MM.1S (cell line): Measurements from ENCODE around the gene USP40.

Experiments
- DNase-seq: peaks from one replicate; pipeline ENCODE4 v3.0.0-alpha.2; 2015
- H2AFZ ChIP-seq: fragments of 300-600 bp; sonication (generic); 2 replicates; pipeline ENCODE4 v1.6.0; 2016; ENCODE audit warnings: antibody characterized with exemption, low read length
- H3F3A ChIP-seq: fragments of 300-600 bp; sonication (generic); 2 replicates; pipeline ENCODE4 v1.6.1; 2016; ENCODE audit warnings: mild to moderate bottlenecking, antibody characterized with exemption, low read length, moderate library complexity, mixed read lengths; ENCODE audit not compliant: insufficient read depth
- H3K27ac ChIP-seq: fragments of 300-600 bp; sonication (generic); 2 replicates; pipeline ENCODE4 v1.5.1; 2016; ENCODE audit warnings: mild to moderate bottlenecking, low read length
- H3K27me3 ChIP-seq: fragments of 300-600 bp; sonication (generic); replicated peaks from 2 replicates; pipeline ENCODE4 v1.6.0; 2016; ENCODE audit warnings: low read length; ENCODE audit not compliant: insufficient read depth
- H3K36me3 ChIP-seq: fragments of 300-600 bp; sonication (generic); replicated peaks from 2 replicates; pipeline ENCODE4 v1.6.1; 2016; ENCODE audit warnings: mild to moderate bottlenecking, low read length, mixed read lengths; ENCODE audit not compliant: insufficient read depth
- H3K4me1 ChIP-seq: fragments of 300-600 bp; sonication (generic); 2 replicates; pipeline ENCODE4 v1.6.1; 2016; ENCODE audit warnings: low read length, mixed read lengths
- H3K4me2 ChIP-seq: fragments of 300-600 bp; sonication (generic); 2 replicates; pipeline ENCODE4 v1.6.0; 2016; ENCODE audit warnings: low read depth, low read length
- H3K4me3 ChIP-seq: fragments of 300-600 bp; sonication (generic); 2 replicates; pipeline ENCODE4 v1.5.1; 2016; ENCODE audit warnings: low read length, mixed read lengths
- H3K79me2 ChIP-seq: fragments of 300-600 bp; sonication (generic); 2 replicates; pipeline ENCODE4 v1.6.1; 2016; ENCODE audit warnings: mixed run types, low read length, mixed read lengths
- H3K9ac ChIP-seq: fragments of 300-600 bp; sonication (generic); 2 replicates; pipeline ENCODE4 v1.6.1; 2016; ENCODE audit warnings: low read length, mixed read lengths
- H3K9me2 ChIP-seq: fragments of 300-600 bp; sonication (generic); replicated peaks from 2 replicates; pipeline ENCODE4 v1.6.1; 2016; ENCODE audit warnings: mild to moderate bottlenecking, low read length, mixed read lengths; ENCODE audit not compliant: insufficient read depth
- H3K9me3 ChIP-seq: fragments of 300-600 bp; sonication (generic); replicated peaks from 2 replicates; pipeline ENCODE4 v1.6.1; 2016; ENCODE audit warnings: mild to moderate bottlenecking, low read length, mixed read lengths; ENCODE audit not compliant: insufficient read depth
- H4K20me1 ChIP-seq: fragments of 300-600 bp; sonication (generic); 2 replicates; pipeline ENCODE4 v1.6.1; 2016; ENCODE audit warnings: mild to moderate bottlenecking, low read length, moderate library complexity, mixed read lengths; ENCODE audit not compliant: insufficient read depth
- EZH2 ChIP-seq: fragments of 300-600 bp; sonication (generic); optimal IDR thresholded peaks from 2 replicates; pipeline ENCODE3; 2017; ENCODE audit warnings: low read depth, mild to moderate bottlenecking, antibody characterized with exemption, low read length, mixed read lengths
- EZH2phosphoT487 ChIP-seq: fragments of 300-600 bp; sonication (generic); IDR thresholded peaks from 2 replicates; pipeline ENCODE4 v1.6.1; 2018; ENCODE audit warnings: antibody characterized with exemption, low read length
- TF ChIP-seq, protein P1 (sequence below): fragments of 300-600 bp; sonication (generic); IDR thresholded peaks from 2 replicates; pipeline ENCODE4 v1.5.1; 2016; ENCODE audit warnings: antibody characterized with exemption, low read length, mixed read lengths

Gene USP40

DNA sequence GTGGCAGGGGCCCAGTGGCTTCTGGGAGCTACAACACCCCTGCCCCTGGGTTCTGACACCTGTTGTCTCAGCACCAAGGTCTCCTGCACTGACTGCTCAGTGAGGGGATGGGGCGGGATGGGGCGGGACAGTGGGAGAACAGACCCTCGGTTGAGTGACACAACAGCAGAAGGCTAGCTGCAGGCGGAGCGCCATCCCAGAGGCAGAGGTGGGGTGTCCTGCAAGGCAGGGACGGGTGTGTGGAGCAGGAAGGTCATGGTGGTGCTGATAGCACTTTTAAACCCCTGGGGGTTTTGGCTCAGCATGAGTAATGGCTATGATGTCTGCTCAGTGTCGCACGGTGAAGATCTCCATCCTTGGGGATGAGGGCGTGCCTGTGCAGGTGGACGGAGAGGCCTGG is 107.2 kb downstream of the USP40 start:
- Histone ChIP-seq H3K27me3 (no peaks in the 10 kb centered on the region), H3K9me3 (no peaks in the 10 kb centered on the region), H3K9me2 (no peaks in the 10 kb centered on the region), H4K20me1 (no peaks in the 10 kb centered on the region), H3K79me2 (no peaks in the 10 kb centered on the region), H3K4me2 (no peak overlapping the region), H3K4me3 (no peak overlapping the region), H2AFZ (no peak overlapping the region), H3K27ac (no peak overlapping the region), H3F3A (no peaks in the 10 kb centered on the region), H3K36me3 (no peaks in the 10 kb centered on the region), H3K9ac (no peak overlapping the region), H3K4me1 (no peaks in the 10 kb centered on the region)
- no peak for DNase-seq
- TF ChIP-seq EZH2 (no peak), EZH2phosphoT487 (no peak)
- TF ChIP-seq, protein P1, sequence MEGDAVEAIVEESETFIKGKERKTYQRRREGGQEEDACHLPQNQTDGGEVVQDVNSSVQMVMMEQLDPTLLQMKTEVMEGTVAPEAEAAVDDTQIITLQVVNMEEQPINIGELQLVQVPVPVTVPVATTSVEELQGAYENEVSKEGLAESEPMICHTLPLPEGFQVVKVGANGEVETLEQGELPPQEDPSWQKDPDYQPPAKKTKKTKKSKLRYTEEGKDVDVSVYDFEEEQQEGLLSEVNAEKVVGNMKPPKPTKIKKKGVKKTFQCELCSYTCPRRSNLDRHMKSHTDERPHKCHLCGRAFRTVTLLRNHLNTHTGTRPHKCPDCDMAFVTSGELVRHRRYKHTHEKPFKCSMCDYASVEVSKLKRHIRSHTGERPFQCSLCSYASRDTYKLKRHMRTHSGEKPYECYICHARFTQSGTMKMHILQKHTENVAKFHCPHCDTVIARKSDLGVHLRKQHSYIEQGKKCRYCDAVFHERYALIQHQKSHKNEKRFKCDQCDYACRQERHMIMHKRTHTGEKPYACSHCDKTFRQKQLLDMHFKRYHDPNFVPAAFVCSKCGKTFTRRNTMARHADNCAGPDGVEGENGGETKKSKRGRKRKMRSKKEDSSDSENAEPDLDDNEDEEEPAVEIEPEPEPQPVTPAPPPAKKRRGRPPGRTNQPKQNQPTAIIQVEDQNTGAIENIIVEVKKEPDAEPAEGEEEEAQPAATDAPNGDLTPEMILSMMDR, result no peak

DNA sequence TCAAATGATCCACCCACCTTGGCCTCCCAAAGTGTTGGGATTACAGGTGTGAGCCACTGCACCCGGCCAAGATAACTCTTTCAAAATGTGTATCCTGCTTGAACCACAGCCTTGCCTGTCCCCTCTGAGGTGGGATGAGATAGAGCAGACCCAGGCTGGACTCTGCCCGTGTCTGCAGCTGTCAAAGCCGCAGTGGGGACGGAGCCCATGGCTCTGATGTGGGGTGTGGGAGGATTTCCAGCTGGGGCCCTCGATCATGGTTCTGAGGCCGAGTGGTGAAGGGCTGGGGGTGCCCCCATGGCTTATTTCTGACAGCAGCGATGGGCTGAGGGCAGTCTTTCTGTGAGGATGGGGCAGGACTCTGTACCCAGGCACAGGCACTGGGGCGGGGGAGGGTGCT is 107.8 kb downstream of the USP40 start:
- Histone ChIP-seq H3K4me2 (no peak overlapping the region), H4K20me1 (no peaks in the 10 kb centered on the region), H3K27ac (no peak overlapping the region), H3K27me3 (no peaks in the 10 kb centered on the region), H2AFZ (no peak overlapping the region), H3K9ac (no peak overlapping the region), H3F3A (no peaks in the 10 kb centered on the region), H3K9me2 (no peaks in the 10 kb centered on the region), H3K4me1 (no peaks in the 10 kb centered on the region), H3K4me3 (no peak overlapping the region), H3K9me3 (no peaks in the 10 kb centered on the region), H3K79me2 (no peaks in the 10 kb centered on the region), H3K36me3 (no peaks in the 10 kb centered on the region)
- no peak for DNase-seq
- TF ChIP-seq EZH2phosphoT487 (no peak), EZH2 (no peak)
- TF ChIP-seq, protein P1, result no peak

DNA sequence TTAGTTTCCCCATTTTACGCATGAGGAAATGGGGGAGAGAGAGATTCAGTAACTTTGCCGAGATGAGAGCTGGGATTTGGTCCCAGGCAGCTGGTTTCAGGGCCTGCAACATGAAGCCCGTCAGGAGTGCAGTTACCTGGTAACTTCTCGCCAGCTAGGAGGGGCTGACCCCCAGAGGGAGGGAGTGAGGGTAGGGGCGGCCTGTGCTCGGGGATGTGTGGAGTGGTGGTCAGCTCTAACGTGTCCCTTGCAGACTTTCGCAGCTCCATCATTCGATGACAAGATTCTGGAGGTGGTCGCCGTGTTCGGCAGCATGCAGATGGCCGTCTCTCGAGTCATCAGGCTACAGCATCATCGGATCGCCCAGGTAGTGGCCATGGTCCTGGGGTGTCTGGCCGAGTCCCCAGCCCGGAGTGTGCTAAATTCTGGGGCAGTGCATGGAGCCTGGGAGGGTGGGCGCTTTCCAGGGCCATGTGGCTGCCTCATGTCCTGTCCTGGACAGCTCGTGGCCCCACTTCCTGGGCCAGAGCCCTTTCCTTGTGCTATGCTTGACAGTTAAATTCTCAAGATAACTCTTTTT is 108.5 kb downstream of the USP40 start:
- Histone ChIP-seq H3K27ac (no peak overlapping the region), H3K9me3 (no peaks in the 10 kb centered on the region), H3K4me3 (no peak overlapping the region), H3K27me3 (no peaks in the 10 kb centered on the region), H3F3A (no peaks in the 10 kb centered on the region), H3K4me2 (no peak overlapping the region), H4K20me1 (no peaks in the 10 kb centered on the region), H3K9ac (no peak overlapping the region), H3K9me2 (no peaks in the 10 kb centered on the region), H3K36me3 (no peaks in the 10 kb centered on the region), H3K4me1 (no peaks in the 10 kb centered on the region), H2AFZ (no peak overlapping the region), H3K79me2 (no peaks in the 10 kb centered on the region)
- no peak for DNase-seq
- TF ChIP-seq EZH2phosphoT487, result no peak

DNA sequence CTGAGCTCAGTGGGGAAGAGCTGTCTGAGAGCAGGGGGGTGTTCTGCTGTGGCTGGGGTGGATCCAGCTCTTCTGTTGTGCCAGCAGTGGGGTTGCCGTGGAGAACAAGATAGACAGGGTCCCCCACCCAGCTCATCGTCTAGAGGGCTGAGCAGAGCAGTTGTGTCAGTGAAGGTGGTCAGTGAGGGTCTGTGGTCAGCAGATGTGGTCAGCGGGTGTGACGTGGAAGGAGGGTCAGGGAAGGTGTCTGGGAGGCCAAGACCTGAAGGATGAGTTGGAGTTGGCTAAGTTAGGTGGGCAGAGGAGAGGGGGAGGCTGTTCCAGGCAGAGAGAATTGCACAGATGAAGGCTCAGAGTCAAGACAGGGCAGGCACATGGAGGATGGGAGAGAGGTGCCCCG is 109.2 kb downstream of the USP40 start:
- Histone ChIP-seq H4K20me1 (no peaks in the 10 kb centered on the region), H3K4me1 (no peaks in the 10 kb centered on the region), H2AFZ (no peak overlapping the region), H3F3A (no peaks in the 10 kb centered on the region), H3K79me2 (no peaks in the 10 kb centered on the region), H3K27ac (no peak overlapping the region), H3K4me3 (no peak overlapping the region), H3K27me3 (no peaks in the 10 kb centered on the region), H3K9me3 (no peaks in the 10 kb centered on the region), H3K36me3 (no peaks in the 10 kb centered on the region), H3K4me2 (no peak overlapping the region), H3K9me2 (no peaks in the 10 kb centered on the region), H3K9ac (no peak overlapping the region)
- no peak for DNase-seq
- TF ChIP-seq, protein P1, result no peak
- TF ChIP-seq EZH2 (no peak), EZH2phosphoT487 (no peak)
